HG03342 (cell line): ENCODE measurements around the gene STK4.

Source experiments
- ATAC-seq: cut with Tn5 transposase; IDR thresholded peaks from one replicate; pipeline ENCODE4 v1.9.1; 2021; ENCODE audit warnings: mild to moderate bottlenecking, moderate library complexity; ENCODE audit not compliant: unreplicated experiment

STK4 gene

GRCh38 chr20:45109634-45110033 lies 143.3 kb downstream of the STK4 start:
- ATAC-seq = no peak

GRCh38 chr20:45110301-45110700 lies 144.0 kb downstream of the STK4 start:
- ATAC-seq = no peak

GRCh38 chr20:45111285-45111684 lies 145.0 kb downstream of the STK4 start:
- ATAC-seq = no peak

GRCh38 chr20:45111799-45112471 lies 145.6 kb downstream of the STK4 start:
- ATAC-seq = no peak

GRCh38 chr20:45112754-45113153 lies 146.4 kb downstream of the STK4 start:
- no peak for ATAC-seq

- no peak for ATAC-seq
These were observed 147.6 kb downstream of the STK4 start for GRCh38 chr20:45113865-45114264.

GRCh38 chr20:45114465-45115385 lies 148.4 kb downstream of the STK4 start, which contains the start of gene WFDC5:
Gene WFDC5, minus strand, starts transcription at chr20:45115174. Its CDS starts 91 bp downstream, at chr20:45115083.
- ATAC-seq = no peak

- ATAC-seq = no peak
These were observed 149.1 kb downstream of the STK4 start for GRCh38 chr20:45115386-45115774.

GRCh38 chr20:45115829-45116228 lies 149.5 kb downstream of the STK4 start:
- no peak for ATAC-seq

- ATAC-seq = no peak
These were observed 151.3 kb downstream of the STK4 start for GRCh38 chr20:45117581-45117980.

GRCh38 chr20:45118028-45118427 lies 151.7 kb downstream of the STK4 start:
- no peak for ATAC-seq

- no peak for ATAC-seq
These were observed 153.4 kb downstream of the STK4 start for GRCh38 chr20:45119556-45120266.

GRCh38 chr20:45121388-45121787 lies 155.1 kb downstream of the STK4 start:
- no peak for ATAC-seq

- no peak for ATAC-seq
These were observed 158.1 kb downstream of the STK4 start, which contains the start of gene WFDC12 for GRCh38 chr20:45124365-45124764. Gene WFDC12, minus strand, starts transcription at chr20:45124465. Its CDS starts 18 bp downstream, at chr20:45124447.

GRCh38 chr20:45128099-45128498 lies 161.8 kb downstream of the STK4 start:
- no peak for ATAC-seq
